Measurements from ENCODE around the gene CACNA1C. TPM values are rescaled to one million over a fixed set of nuclear protein-coding genes. Genes with fewer than 3 reads are reported as not detected.

The CACNA1C gene
- total RNA-seq, 1 donor from 2014 or later = 0.42 TPM

GRCh38 chr12:2494486-2495192, 441.9 kb downstream of the CACNA1C start:
- intact Hi-C loops (cut with micrococcal nuclease) = no loop called here

GRCh38 chr12:2495417-2496112, 442.8 kb downstream of the CACNA1C start:
- intact Hi-C loops (cut with micrococcal nuclease) = no loop called here

GRCh38 chr12:2498964-2499500, 446.2 kb downstream of the CACNA1C start:
- intact Hi-C loops (cut with micrococcal nuclease) = no loop called here

GRCh38 chr12:2501464-2502191, 448.8 kb downstream of the CACNA1C start:
- intact Hi-C loops (cut with micrococcal nuclease) = no loop called here

- intact Hi-C loops (cut with micrococcal nuclease) = no loop called here
Measured at GRCh38 chr12:2503036-2503435, 450.2 kb downstream of the CACNA1C start.

GRCh38 chr12:2503762-2504161, 451.0 kb downstream of the CACNA1C start:
- intact Hi-C loops (cut with micrococcal nuclease) = no loop called here

GRCh38 chr12:2504577-2504976, 451.8 kb downstream of the CACNA1C start:
- intact Hi-C loops (cut with micrococcal nuclease) = no loop called here

- intact Hi-C loops (cut with micrococcal nuclease) = no loop called here
Measured at GRCh38 chr12:2507814-2508213, 455.0 kb downstream of the CACNA1C start.

GRCh38 chr12:2509137-2509536, 456.4 kb downstream of the CACNA1C start:
- intact Hi-C loops (cut with micrococcal nuclease) = no loop called here

- intact Hi-C loops (cut with micrococcal nuclease) = no loop called here
Measured at GRCh38 chr12:2510045-2510444, 457.3 kb downstream of the CACNA1C start.

GRCh38 chr12:2513141-2514037, 460.6 kb downstream of the CACNA1C start:
- intact Hi-C loops (cut with micrococcal nuclease) = no loop called here

GRCh38 chr12:2514038-2514340, 461.2 kb downstream of the CACNA1C start:
- intact Hi-C loops (cut with micrococcal nuclease) = no loop called here

- intact Hi-C loops (cut with micrococcal nuclease) = no loop called here
Measured at GRCh38 chr12:2520722-2521246, 468.0 kb downstream of the CACNA1C start.

GRCh38 chr12:2523317-2523716, 470.5 kb downstream of the CACNA1C start:
- intact Hi-C loops (cut with micrococcal nuclease) = no loop called here

- intact Hi-C loops (cut with micrococcal nuclease) = no loop called here
Measured at GRCh38 chr12:2523844-2524243, 471.1 kb downstream of the CACNA1C start.

- intact Hi-C loops (cut with micrococcal nuclease) = no loop called here
Measured at GRCh38 chr12:2526371-2526770, 473.6 kb downstream of the CACNA1C start.

GRCh38 chr12:2528001-2528400, 475.2 kb downstream of the CACNA1C start:
- intact Hi-C loops (cut with micrococcal nuclease) = no loop called here

GRCh38 chr12:2529807-2530206, 477.0 kb downstream of the CACNA1C start:
- intact Hi-C loops (cut with micrococcal nuclease) = no loop called here

- intact Hi-C loops (cut with micrococcal nuclease) = no loop called here
Measured at GRCh38 chr12:2531371-2531770, 478.6 kb downstream of the CACNA1C start.

GRCh38 chr12:2533036-2533435, 480.2 kb downstream of the CACNA1C start:
- intact Hi-C loops (cut with micrococcal nuclease) = no loop called here
